IMR-90 (cell line): ENCODE data around the gene AFAP1L1. TPM values are rescaled to one million over a fixed set of nuclear protein-coding genes. Genes with fewer than 3 reads are reported as not detected.
A peak's percentile ranks its signal among the peaks of the same experiment; 100 is the strongest.
"Not testable (repeated sequence)": the region's sequence is repeated elsewhere in the genome, so short reads cannot be mapped to it uniquely, and the experiment has no call there.

Experiments
- ATAC-seq: fragments of 200-7000 bp; cut with Tn5 transposase; 2 replicates; pipeline ENCODE4 v1.9.1; 2020; ENCODE audit warnings: low read depth, mild to moderate bottlenecking, moderate library complexity
- BruUV-seq: library from RNA; stranded (reverse); fragments of 400-500 nt; replicated peaks from 2 replicates; lab custom pipeline; 2021; lab: Mats Ljungman, UMichigan
- CTCF ChIA-PET: fragments of 300-600 bp; formaldehyde crosslinking; extraction: SDS; loops from one replicate; lab custom pipeline; 2021; ENCODE audit warnings: antibody characterized with exemption; lab: Yijun Ruan, JAX
- POLR2A ChIA-PET: fragments of 300-600 bp; sonication (Branson Sonifier 250); formaldehyde crosslinking; loops from one replicate; lab custom pipeline; 2022; ENCODE audit warnings: antibody characterized with exemption; ENCODE audit not compliant: unreplicated experiment; lab: Charles Lee
- DNase-seq: peaks from one replicate; pipeline ENCODE4 v3.0.0; 2013
- H2AFZ ChIP-seq: replicated peaks from 2 replicates; pipeline ENCODE3; 2013; ENCODE audit warnings: low read length, mild to moderate bottlenecking; ENCODE audit not compliant: poor library complexity
- H2AK5ac ChIP-seq: 2 replicates; pipeline ENCODE4 v1.6.1; 2013; ENCODE audit warnings: low read depth, low read length, inconsistent platforms
- H2AK9ac ChIP-seq: replicated peaks from 2 replicates; pipeline ENCODE3; 2013; ENCODE audit warnings: mild to moderate bottlenecking, low read depth, low read length, moderate library complexity; ENCODE audit not compliant: poor library complexity
- H2BK120ac ChIP-seq: 2 replicates; pipeline ENCODE4 v1.6.1; 2013; ENCODE audit warnings: low read depth, low read length, inconsistent platforms
- H2BK15ac ChIP-seq: 3 replicates; pipeline ENCODE4 v1.6.1; 2013; ENCODE audit warnings: low read depth, low read length, inconsistent platforms
- H2BK20ac ChIP-seq: 2 replicates; pipeline ENCODE4 v1.6.1; 2013; ENCODE audit warnings: low read depth, mild to moderate bottlenecking, inconsistent platforms, low read length, moderate library complexity
- H2BK5ac ChIP-seq: 2 replicates; pipeline ENCODE4 v1.6.1; 2013; ENCODE audit warnings: mild to moderate bottlenecking, low read depth, low read length, inconsistent platforms; ENCODE audit not compliant: poor library complexity, severe bottlenecking
- H3K14ac ChIP-seq: replicated peaks from 2 replicates; pipeline ENCODE4 v1.6.1; 2013; ENCODE audit warnings: low read depth, low read length, inconsistent platforms
- H3K18ac ChIP-seq: 2 replicates; pipeline ENCODE4 v1.6.1; 2013; ENCODE audit warnings: low read depth, low read length, control low read depth
- H3K23ac ChIP-seq: 2 replicates; pipeline ENCODE4 v1.6.1; 2013; ENCODE audit warnings: low read depth, low read length, inconsistent platforms
- H3K27ac ChIP-seq: 2 replicates; pipeline ENCODE4 v1.5.1; 2013; ENCODE audit warnings: mild to moderate bottlenecking, control low read depth, low read length; ENCODE audit not compliant: insufficient read depth
- H3K27me3 ChIP-seq: 2 replicates; pipeline ENCODE4 v1.6.1; 2013; ENCODE audit warnings: low read length; ENCODE audit not compliant: control insufficient read depth, insufficient read depth
- H3K36me3 ChIP-seq: 2 replicates; pipeline ENCODE4 v1.6.1; 2013; ENCODE audit warnings: low read length, mixed read lengths; ENCODE audit not compliant: control insufficient read depth, insufficient read depth
- H3K4ac ChIP-seq: 2 replicates; pipeline ENCODE4 v1.6.1; 2013; ENCODE audit warnings: low read depth, low read length, inconsistent platforms
- H3K4me1 ChIP-seq: 2 replicates; pipeline ENCODE4 v1.6.1; 2013; ENCODE audit warnings: low read length, mixed read lengths; ENCODE audit not compliant: control insufficient read depth, insufficient read depth
- H3K4me2 ChIP-seq: 2 replicates; pipeline ENCODE4 v1.6.1; 2013; ENCODE audit warnings: low read depth, mild to moderate bottlenecking, control low read depth, low read length, moderate library complexity
- H3K4me3 ChIP-seq: 2 replicates; pipeline ENCODE4 v1.5.1; 2013; ENCODE audit warnings: low read depth, mild to moderate bottlenecking, control low read depth, low read length, moderate library complexity; ENCODE audit not compliant: insufficient read depth
- H3K56ac ChIP-seq: 2 replicates; pipeline ENCODE4 v1.6.1; 2013; ENCODE audit warnings: low read length, inconsistent platforms; ENCODE audit not compliant: insufficient read depth; ENCODE audit errors: extremely low read depth
- H3K79me1 ChIP-seq, 2 experiments: 2 replicates each; pipeline ENCODE4 v1.6.1; 2013; ENCODE audit warnings: low read length in 2 of 2, inconsistent platforms in 1 of 2, low read depth in 1 of 2
- H3K9ac ChIP-seq: 2 replicates; pipeline ENCODE4 v1.6.1; 2013; ENCODE audit warnings: low read depth, low read length, control low read depth
- H3K9me1 ChIP-seq: 2 replicates; pipeline ENCODE4 v1.6.1; 2013; ENCODE audit warnings: low read length, inconsistent platforms; ENCODE audit not compliant: insufficient read depth
- H3K9me3 ChIP-seq: 2 replicates; pipeline ENCODE4 v1.6.1; 2013; ENCODE audit warnings: low read length; ENCODE audit not compliant: control insufficient read depth, insufficient read depth
- H4K20me1 ChIP-seq: 2 replicates; pipeline ENCODE4 v1.6.1; 2013; ENCODE audit warnings: low read length, inconsistent platforms; ENCODE audit not compliant: insufficient read depth
- H4K5ac ChIP-seq: 2 replicates; pipeline ENCODE4 v1.6.1; 2013; ENCODE audit warnings: mild to moderate bottlenecking, low read depth, low read length, control low read depth
- H4K8ac ChIP-seq, 2 experiments: 2 replicates each; pipeline ENCODE4 v1.6.1; 2013; ENCODE audit warnings: low read depth in 2 of 2, low read length in 2 of 2, control low read depth in 1 of 2, inconsistent platforms in 1 of 2
- H4K91ac ChIP-seq: 2 replicates; pipeline ENCODE4 v1.6.1; 2013; ENCODE audit warnings: low read depth, low read length, inconsistent platforms; ENCODE audit not compliant: insufficient read depth
- CEBPB ChIP-seq: IDR thresholded peaks from 2 replicates; pipeline ENCODE4 v1.6.1; 2012; ENCODE audit warnings: low read depth, low read length, improper control_type of control experiment
- NFE2L2 ChIP-seq: fragments of 150-350 bp; IDR thresholded peaks from 2 replicates; pipeline ENCODE4 v1.6.1; 2016; ENCODE audit warnings: low read depth, mild to moderate bottlenecking, low read length
- POLR2A ChIP-seq: IDR thresholded peaks from 2 replicates; pipeline ENCODE4 v1.6.1; 2012; ENCODE audit warnings: mild to moderate bottlenecking, low read depth, low read length
- WGBS, 2 experiments: methylation state at CpG; one replicate each; pipeline versions ENCODE4 v1.1.5 to v1.1.7; 2013; ENCODE audit warnings: missing lambda C conversion rate in 2 of 2; ENCODE audit not compliant: insufficient read length in 1 of 2; ENCODE audit errors: extremely low coverage in 2 of 2; 5-methylcytosine and 5-hydroxymethylcytosine counted together
- dilution Hi-C: fragments of 300-500 bp; cut with HindIII; formaldehyde crosslinking; loops from one replicate; pipeline ENCODE4 v1.14.3; 2018; ENCODE audit warnings: low sequenced_read_pairs; ENCODE audit not compliant: unreplicated experiment
- in situ Hi-C: fragments of 300-500 bp; cut with MboI; formaldehyde crosslinking; loops from 3 replicates; pipeline ENCODE4 v1.14.3; 2019; ENCODE audit warnings: low sequenced_read_pairs, inconsistent platforms, mixed read lengths
- intact Hi-C: fragments of 100-400 bp; cut with micrococcal nuclease; formaldehyde crosslinking; loops from 2 replicates; pipeline ENCODE4 v1.10.0; 2022
- polyA plus RNA-seq, 3 experiments: library from polyadenylated mRNA; depleted of rRNA; stranded (reverse); fragments of >200 nt; gene quantifications; 2 replicates each; pipeline ENCODE4 v1.2.3, GENCODE V29; 2012; ENCODE audit warnings: low replicate concordance in 1 of 3
- total RNA-seq: library from RNA; depleted of rRNA; stranded (reverse); fragments of >200 nt; gene quantifications from 2 replicates; pipeline ENCODE4 v1.2.3, GENCODE V29; 2012

Gene AFAP1L1
- total and polyA plus RNA-seq, 2 of the 4 experiments (the other 2 are of a cell fraction) = 3.3 to 5.7 TPM

DNA sequence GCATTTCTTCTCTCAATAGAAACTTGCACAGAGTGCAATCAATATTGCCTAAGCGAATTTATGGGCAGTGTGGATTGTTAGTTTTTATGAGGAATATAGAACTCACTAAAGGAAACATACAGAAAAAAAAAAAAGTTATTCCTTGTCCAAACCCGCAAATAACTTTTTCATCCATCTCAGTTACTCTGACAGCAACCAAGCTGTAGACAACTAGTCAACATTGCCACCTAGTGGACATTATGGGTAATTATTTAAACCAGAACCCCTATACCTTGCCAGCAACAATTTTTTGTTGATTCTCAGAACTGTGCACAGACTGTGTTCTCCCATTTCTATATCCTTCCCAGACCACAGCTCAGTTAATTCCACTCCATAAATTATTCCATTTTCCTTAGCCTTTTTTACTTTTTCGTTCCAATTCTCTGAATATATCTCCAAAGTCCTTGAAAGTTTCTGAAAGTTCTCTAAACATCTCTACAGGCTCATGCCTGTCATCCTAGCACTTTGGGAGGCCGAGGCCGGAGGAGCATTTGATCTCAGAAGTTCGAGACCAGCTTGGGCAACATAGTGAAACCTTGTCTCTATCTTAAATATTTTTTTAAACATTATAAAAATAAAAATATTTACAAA, 2.6 kb upstream of the AFAP1L1 start (continued):
- no peak for TF ChIP-seq NFE2L2

DNA sequence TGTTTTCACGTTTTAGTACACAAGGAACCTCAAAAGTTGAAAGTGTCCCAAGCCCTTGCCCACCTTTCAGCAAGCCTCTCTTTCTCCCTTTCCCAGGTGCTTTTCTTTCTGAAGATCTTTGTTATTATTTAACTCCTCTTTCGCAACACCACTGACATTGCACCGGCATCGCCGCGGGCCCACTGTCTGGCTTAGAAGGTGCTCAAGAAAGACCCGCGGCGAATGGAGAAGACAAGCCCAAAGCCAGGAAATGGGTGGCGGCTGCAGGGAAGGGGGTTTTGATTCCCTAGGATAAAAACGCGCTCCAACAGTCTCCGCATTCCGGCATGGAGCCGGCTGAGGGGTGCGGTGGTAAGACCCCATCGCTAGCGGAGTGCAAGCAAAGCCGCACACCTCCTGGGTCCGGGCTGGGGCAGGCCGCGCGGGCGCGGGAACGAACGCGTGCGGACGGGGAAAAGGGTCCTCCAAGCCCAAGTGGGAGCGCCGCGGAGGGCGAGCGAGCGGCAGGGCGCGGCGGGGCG, 404 bp upstream of the AFAP1L1 start:
- Histone ChIP-seq H3K14ac (no peak overlapping the region), H3K18ac (no peak overlapping the region), H3K4me2 (peak overlapping the region; percentile 61), H3K9ac (peak overlapping the region; percentile 37), H3K9me3 (peaks cover 2% of the 10 kb centered on the region; the same call in 1 of the 2 replicates), H2BK20ac (no peak overlapping the region), H3K4me1 (peaks cover 4% of the 10 kb centered on the region), H3K36me3 (no peaks in the 10 kb centered on the region), H4K5ac (no peak overlapping the region), H3K56ac (no peak overlapping the region), H3K4me3 (peak overlapping the region; percentile 55), H3K4ac (peak overlapping the region; percentile 60), H3K9me1 (peaks cover 2% of the 10 kb centered on the region; the same call in 1 of the 2 replicates), H3K23ac (0 out of 2 replicates have a peak overlapping the region, but pooled peaks have one; percentile 12), H2BK15ac (no peak overlapping the region), H2BK120ac (peak overlapping the region; percentile 55), H2AK9ac (peak overlapping the region; percentile 22), H3K79me1 (peaks cover 6 to 15% of the 10 kb centered on the region in 2 experiments), H2BK5ac (no peak overlapping the region), H3K27me3 (no peaks in the 10 kb centered on the region), H4K91ac (no peak overlapping the region), H2AFZ (peak overlapping the region; percentile 92), H4K8ac (peak overlapping the region in 1 of 2 experiments; percentile 42; a peak in 1 of 4 replicates), H3K27ac (no peak overlapping the region; the same call in 1 of the 2 replicates), H4K20me1 (no peaks in the 10 kb centered on the region), H2AK5ac (no peak overlapping the region)
- no TSS peak for BruUV-seq
- intact Hi-C loops = loop anchor here (5.0 kb wide), 1 partner anchor 291 kb away; no protein-coding TSS in a partner anchor
- DNase-seq = no peak
- dilution Hi-C loops = no loop called here
- WGBS, 2 experiments = 5% methylated on average over 29 of the region's 40 CpGs; no CpG with 5 or more reads in 1 of the 2 experiments
- CTCF ChIA-PET = interaction anchor here (0.7 kb wide), 1 partner anchor 92 kb away, joined by 12 read pairs; no protein-coding TSS in a partner anchor
- in situ Hi-C loops = no loop called here
- TF ChIP-seq CEBPB (peak; percentile 85), POLR2A (no peak)
- ATAC-seq = no peak
- POLR2A ChIA-PET = no interaction called here

DNA sequence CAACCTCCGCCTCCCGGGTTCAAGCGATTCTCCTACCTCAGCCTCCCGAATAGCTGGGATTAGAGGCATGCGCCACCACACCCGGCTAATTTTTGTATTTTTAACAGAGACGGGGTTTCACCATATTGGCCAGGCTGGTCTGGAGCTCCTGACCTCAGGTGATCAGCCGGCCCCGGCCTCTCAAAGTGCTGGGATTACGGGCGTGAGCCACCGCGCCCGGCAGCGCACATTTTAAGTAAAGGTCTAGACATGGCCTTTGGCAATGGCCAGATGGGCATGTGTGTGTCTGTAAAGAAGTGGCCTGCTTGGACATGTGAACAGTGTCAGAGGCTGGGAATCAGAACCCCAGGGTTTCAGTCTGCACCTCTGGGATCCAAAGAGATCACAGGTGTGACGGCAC, 1.1 kb downstream of the AFAP1L1 start:
- intact Hi-C loops = loop anchor here (5.0 kb wide), 1 partner anchor 290 kb away; no protein-coding TSS in a partner anchor
- H4K91ac ChIP-seq, in situ Hi-C loops, H3K9ac ChIP-seq, H4K8ac ChIP-seq, H3K18ac ChIP-seq, H3K27me3 ChIP-seq, CTCF ChIA-PET, BruUV-seq, H2BK120ac ChIP-seq, H3K56ac ChIP-seq, H3K9me3 ChIP-seq, H2BK15ac ChIP-seq, dilution Hi-C loops, H4K5ac ChIP-seq, H3K4me3 ChIP-seq, H3K27ac ChIP-seq, ATAC-seq, H3K14ac ChIP-seq, H3K4ac ChIP-seq, H3K36me3 ChIP-seq, POLR2A ChIA-PET, H2BK20ac ChIP-seq, DNase-seq, H2BK5ac ChIP-seq, H3K9me1 ChIP-seq, H4K20me1 ChIP-seq, H3K4me1 ChIP-seq: not testable (repeated sequence)
- peak overlapping the region; percentile 99 for H3K4me2 ChIP-seq
- peak overlapping the region; percentile 95 for H2AFZ ChIP-seq
- peak overlapping the region; percentile 32; the same call in 1 of the 2 replicates for H2AK5ac ChIP-seq
- H3K79me1 ChIP-seq = peaks cover 6 to 15% of the 10 kb centered on the region in 2 experiments
- peak overlapping the region; percentile 75 for H2AK9ac ChIP-seq
- WGBS, 2 experiments = 39% methylated on average over 3 of the region's 16 CpGs; no CpG with 5 or more reads in 1 of the 2 experiments
- H3K23ac ChIP-seq = peak overlapping the region; percentile 36
